Left forelimb (tissue), 1 donor: Measurements from ENCODE around the gene TPRX2.
"Not testable (repeated sequence)": the region's sequence is repeated elsewhere in the genome, so short reads cannot be mapped to it uniquely, and the experiment has no call there.

ENCODE experiments used
- DNase-seq: peaks from one replicate; pipeline ENCODE4 v3.0.0-alpha.2; 2018; ENCODE audit warnings: low spot score

TPRX2 gene, protein sequence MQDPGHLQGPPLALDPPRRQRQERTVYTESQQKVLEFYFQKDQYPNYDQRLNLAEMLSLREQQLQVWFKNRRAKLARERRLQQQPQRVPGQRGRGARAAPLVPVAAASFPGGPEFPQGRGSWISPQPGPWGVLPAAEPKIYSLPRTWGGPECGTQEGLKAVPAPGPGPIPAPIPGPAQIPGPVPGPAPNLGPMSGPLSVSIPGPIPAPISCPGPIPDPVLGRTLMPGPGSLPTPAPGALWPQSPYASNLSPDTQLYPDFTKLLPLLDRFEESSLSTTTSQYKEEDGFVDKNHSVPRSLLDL

DNA sequence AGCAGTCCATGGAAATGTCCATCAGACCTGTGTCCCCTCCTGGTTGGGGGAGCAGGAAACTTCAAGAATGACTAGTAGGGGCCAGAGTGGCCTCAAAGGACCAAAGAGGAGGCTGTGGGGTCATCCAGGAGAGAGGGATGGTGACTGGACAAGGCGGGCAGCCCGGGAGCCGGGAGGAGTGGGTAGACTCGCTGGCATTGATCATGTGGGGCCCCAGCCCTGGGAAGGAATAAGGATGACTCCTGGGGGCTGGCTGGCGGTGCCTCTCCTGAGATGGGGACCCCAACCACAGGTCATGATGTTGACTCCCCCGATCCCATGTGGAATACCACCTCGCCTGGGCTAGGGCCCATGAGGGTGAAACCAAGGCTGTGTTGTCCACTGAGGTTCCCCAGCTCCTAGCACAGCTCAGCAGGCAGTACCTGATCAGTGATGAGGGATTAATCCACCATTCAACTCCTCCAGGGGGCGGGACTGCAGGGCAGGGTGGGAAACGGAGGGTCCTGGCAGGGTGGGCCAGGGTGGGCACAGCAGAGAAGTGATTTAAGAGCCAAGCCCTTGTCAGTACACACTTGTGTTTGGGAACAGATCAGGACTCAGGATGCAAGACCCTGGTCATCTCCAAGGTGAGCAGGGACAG is at the start of gene TPRX2:
Gene TPRX2 (plus strand): TSS at position 590 of the 640 bp plus-strand sequence. CDS start 12 bp downstream, at position 602.
- not testable (repeated sequence) for DNase-seq

DNA sequence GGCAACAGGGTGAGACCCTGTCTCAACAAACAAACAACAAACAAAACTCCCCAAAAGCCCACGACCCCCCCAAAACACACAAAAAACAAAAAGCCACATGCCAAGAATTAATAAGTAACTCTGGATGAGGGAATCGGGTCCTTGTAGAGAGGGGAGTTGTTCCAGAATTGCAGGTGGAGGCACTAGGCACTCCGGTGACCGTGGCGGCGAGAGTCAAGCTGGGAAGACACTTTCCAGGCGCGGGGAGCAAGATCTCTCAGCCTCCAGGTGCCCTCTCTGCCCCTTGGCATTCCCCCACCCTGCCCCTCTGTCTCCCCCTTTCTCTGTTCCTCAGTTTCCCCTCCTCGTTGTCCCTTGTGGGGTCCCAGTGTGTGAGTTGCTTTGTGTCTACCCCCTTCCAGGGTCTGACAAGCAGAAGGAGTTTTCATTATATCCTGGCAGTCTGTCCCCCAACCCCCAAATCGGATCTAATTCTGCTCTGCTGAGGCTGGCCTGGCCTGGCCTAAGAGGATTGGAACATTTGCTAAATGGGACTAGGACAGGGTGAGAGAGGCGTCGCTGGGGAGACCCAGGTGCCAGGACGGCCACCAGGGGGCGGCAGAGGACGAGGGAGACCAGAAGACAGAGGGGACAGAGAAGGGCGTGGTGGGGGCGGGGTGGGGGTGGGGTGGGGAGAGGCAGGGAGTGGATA is 45.6 kb upstream of the TPRX2 start:
- peak; percentile 81 for DNase-seq

DNA sequence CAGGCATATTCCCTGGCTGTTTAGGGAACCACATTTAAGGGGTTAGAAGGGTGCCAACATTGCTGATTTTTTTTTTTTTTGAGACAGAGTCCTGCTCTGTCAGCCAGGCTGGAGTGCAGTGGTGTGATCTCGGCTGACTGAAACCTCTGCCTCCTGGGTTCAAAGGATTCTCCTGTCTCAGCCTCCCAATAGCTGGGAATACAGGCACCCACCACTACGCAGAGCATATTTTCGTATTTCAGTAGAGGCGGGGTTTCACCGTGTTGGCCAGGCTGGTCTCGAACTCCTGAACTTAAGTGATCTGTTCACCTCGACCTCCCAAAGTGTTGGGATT is 45.1 kb upstream of the TPRX2 start:
- DNase-seq = no peak

DNA sequence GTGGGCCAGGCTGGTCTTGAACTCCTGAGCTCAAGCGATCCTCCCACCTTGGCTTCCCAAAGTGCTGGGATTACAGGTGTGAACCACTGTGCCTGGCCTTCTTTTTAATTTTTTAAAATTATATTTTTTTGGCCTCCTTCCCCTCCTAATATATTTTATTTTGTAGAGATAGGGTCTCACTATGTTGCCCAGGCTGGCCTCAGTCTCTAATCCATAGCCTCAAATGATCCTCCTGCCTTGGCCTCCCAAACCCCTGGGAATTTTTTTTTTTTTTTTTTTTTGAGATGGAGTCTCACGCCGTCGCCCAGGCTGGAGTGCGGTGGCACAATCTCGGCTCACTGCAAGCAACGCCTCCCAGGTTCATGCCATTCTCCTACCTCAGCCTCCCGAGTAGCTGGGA is 42.8 kb upstream of the TPRX2 start:
- not testable (repeated sequence) for DNase-seq

DNA sequence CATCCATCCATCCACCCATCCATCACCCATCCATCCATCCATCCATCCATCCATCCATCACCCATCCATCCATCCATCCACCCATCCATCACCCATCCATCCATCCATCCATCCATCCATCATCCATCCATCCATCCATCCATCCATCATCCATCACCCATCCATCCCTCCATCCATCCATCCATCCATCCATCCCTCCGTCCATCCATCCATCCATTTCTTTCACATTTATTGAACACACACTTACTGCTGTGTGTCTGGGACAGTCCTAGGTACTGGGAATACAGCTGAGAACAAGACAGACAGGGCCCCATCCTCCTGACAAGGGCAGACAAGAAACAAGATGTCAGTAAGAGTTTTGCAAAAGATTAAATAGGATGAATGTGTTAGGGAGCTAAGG is 40.8 kb upstream of the TPRX2 start:
- DNase-seq = not testable (repeated sequence)

DNA sequence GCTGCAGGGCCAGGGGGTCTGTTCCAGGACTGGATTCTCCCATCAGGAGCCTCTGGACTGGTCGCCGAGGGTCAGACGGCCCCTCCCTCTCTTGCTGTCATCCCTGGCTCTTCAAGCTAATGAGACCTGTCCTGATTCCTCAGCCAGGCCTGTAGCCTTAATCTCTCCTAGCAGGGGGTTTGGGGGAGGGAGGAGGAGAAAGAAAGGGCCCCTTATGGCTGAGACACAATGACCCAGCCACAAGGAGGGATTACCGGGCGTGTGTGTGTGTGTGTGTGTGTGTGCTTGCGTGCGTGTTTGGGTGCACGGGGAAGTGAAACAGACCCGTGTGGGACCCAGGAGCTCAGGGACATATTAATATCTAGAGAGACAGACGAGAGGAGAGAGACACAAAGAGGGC is 39.2 kb upstream of the TPRX2 start:
- no peak for DNase-seq

DNA sequence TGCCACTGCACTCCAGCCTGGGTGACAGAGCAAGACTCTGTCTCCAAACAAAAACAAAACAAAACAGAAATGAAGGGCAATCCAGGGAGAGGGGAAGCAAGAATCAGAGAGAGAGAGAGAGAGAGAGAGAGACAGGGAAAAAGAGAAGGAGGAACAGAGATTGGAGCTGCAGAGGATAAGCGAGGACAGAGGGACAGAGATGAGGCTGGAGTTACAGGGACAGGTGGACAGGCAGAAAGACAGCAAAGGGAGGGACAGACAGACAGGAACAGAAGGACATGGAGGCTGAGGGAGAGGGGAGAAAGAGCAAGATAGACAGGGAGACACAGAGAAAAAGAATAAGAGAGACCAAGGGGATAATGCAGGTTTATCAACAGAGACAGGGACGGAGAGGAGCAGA is 38.6 kb upstream of the TPRX2 start:
- no peak for DNase-seq

DNA sequence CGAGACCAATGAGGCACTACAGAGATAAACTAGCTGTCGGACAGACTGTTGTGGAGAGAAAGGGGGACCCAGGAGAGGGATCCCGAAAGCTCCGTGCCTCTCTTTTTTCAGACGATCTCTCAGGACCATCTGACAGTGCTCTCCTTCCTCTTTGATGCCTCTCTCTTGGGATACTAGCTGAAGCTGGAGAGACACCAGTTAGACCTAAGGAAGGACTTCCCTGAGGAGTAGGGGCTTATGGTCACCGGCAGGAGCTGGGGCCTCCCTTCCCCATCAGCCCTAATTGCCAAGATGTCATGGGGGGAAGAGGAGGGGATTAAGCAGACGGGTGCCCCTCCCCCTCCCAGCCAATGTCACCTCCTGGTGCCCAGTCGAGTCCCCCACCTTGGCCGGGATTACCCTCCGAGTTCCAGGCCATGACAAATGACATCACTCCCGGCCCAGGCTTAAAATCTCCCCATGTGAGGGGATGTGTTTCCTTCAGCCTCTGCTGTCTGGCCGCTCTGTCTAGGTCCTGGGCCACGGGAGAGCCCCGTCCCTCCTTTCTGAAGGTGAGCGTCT is 37.5 kb upstream of the TPRX2 start, which contains the start of gene CRX:
Gene CRX (plus strand): TSS at position 478 of the 561 bp plus-strand sequence. CDS start 12,507 bp downstream, outside the sequence.
- DNase-seq = no peak

DNA sequence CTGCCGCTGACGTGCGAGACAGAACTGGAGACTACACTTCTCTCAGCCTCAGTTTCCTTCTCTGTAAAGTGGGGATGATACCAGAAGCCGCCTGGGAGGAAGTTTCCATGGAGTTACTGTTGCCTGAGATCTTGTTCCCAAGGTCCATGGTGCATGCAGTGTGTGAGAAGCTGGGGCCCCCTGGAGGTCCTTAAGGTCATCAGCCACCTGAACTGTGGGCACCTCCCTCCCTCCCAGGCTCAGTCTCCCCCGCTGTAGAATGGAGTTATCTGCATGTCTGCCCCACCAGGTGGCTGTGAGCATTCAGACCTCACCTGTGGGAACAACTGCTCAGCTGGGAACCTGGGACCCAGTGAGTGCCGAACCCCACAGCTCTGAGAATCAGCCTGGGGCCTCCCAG is 34.6 kb upstream of the TPRX2 start:
- no peak for DNase-seq

DNA sequence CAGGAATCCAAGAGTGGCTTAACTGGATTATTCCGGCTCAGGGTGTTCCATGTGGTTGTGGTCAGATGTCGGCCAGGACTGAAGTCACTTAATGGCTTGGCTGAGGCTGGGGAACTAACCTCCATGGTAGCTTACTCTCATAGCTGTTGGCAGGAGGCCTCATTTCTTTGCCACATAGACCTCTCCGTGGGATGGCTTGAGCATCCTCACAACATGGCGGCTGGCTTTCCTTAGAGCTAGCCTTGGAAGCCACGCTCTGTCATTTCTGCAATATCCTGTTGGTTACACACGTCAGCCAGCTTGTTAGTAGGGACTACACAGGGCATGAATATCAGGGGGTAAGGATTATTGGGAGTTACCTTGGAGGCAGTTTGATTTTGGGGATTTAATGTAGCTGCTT is 32.2 kb upstream of the TPRX2 start:
- DNase-seq = no peak

DNA sequence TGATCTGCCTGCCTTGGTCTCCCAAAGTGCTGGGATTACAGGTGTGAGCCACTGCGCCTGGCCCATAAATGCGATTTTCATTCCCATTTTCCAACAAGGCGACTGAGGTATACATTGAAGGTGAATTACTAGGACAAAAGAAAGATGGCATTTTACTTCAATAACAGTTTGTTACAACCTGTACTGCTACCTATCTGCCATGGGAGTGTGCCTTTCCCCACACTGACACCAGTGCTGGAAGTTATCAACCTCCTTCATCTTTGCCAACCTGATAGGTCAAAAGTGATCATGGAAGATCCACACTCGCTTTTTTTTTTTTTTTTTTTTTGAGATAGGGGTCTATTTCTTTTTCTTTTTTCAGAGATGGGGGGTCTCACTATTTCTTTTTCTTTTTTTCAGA is 26.3 kb upstream of the TPRX2 start:
- DNase-seq = no peak

DNA sequence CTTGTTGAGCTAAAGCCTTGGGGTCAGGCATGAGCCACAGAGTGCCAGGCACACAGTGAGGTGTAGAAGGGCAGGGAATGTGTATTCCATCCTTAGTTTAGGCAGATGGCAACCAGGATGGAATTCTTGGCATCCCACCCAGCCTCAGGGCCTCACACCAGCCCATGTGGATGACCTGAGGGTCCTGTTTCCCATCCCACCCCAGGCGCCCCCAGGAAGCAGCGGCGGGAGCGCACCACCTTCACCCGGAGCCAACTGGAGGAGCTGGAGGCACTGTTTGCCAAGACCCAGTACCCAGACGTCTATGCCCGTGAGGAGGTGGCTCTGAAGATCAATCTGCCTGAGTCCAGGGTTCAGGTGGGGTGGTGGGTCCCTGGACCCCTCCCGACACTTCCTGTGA is 23.0 kb upstream of the TPRX2 start:
- DNase-seq = no peak

DNA sequence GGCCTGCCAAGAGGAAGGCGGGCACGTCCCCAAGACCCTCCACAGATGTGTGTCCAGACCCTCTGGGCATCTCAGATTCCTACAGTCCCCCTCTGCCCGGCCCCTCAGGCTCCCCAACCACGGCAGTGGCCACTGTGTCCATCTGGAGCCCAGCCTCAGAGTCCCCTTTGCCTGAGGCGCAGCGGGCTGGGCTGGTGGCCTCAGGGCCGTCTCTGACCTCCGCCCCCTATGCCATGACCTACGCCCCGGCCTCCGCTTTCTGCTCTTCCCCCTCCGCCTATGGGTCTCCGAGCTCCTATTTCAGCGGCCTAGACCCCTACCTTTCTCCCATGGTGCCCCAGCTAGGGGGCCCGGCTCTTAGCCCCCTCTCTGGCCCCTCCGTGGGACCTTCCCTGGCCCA is 19.6 kb upstream of the TPRX2 start:
- no peak for DNase-seq

DNA sequence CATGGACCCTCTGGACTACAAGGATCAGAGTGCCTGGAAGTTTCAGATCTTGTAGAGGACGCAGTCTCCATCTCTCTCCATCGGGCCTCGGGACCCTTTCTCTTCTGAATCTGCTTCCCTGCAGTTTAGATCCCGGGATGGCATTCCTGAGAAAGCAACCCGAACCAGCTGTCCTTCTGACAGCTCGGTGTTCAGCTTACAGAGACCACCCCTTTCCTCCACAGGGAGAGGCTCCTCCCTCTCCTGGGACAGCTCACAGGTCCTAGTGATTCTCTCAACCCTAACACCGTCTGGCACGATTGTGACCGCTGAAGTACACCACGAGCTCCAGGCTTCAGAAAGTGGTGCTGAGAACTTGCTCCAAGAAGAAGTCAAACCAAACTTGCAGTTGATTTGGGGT is 19.1 kb upstream of the TPRX2 start:
- no peak for DNase-seq

DNA sequence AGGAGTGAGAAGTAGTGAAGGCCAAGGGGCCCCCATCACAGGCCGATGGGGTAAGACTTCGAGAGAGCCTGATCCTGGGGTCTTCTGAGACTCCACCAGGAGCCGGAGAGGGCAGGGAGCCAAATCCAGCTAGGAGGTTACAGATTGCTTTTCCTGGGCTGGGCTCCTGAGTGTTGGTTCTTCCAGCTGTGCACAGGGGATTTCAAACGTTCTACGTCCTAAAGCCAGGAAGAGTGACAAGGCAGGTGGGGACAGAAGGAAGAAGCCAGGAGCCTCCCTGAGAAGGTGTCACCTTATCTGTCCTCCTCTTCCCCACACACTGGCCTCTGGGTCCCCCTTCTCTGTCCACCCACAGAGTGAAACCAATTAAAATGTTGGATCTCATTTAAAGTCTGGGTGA is 16.1 kb upstream of the TPRX2 start:
- DNase-seq = no peak

DNA sequence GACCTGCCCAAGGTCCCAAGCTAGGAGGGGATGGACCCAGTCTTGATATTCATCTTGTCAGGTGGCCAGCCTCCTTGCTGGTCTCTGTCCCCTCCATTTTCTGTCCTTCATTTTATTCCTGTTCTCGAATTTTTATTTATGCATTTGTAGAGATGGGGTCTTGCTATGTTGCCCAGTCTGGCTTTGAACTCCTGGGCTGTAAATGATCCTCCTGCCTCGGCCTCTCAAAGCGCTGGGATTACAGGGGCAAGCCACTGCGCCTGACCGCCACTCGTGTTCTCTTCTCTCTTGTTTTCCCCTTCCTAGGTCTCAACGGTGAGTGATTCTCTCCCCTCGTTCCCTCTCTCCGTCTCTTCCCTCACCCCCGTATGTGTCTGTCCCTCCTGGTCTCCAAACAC is 10.6 kb upstream of the TPRX2 start:
- no peak for DNase-seq

DNA sequence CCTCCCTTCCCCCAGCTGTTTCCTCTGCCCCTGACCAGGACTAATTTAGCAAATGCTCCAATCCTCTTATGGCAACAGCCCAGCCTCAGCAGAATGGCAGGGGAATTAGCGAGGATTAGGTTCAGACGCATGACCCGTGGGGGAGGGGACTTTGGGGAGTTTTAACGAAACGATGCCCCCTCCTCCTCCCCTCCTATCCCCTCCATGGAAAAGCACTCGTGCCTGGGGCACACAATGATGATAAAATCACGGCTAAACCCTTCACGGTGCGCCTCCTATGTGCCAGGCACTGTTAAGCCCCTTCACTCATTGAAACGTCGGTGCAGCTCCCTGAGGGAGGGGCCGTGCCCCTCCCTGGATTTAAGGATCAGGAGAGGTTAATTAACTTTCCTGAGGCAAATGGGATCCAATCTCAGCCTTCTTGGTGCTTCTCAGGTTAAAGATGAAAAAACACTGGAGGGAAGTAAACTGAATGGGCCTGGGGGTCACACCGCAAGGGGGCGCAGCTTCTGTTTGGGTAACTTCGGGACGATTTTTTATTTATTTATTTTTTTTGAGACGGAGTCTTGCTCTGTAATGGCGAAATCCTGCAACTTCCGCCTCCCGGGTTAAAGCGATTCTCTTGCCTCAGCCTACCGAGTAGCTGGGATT is 10.1 kb upstream of the TPRX2 start:
- DNase-seq = no peak

DNA sequence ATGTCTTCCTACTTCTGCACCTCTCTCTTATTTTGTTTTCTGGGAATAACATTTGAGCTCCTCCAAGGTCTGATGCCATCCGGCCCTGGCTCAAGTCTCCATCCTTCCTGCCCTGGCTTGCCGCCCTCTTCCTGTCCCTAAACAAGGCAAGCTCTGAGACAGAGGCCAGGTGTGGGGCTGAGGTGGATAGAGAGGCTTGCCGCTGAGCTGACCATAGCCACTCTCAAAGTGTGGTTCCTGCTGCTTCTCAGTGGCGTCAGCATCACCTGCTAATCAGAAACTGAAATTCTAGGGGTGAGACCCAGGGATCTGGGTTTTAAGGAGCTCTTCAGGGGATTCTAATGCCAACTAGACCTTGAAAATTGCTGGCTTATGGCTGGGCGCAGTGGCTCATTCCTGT is 6.0 kb upstream of the TPRX2 start:
- no peak for DNase-seq

DNA sequence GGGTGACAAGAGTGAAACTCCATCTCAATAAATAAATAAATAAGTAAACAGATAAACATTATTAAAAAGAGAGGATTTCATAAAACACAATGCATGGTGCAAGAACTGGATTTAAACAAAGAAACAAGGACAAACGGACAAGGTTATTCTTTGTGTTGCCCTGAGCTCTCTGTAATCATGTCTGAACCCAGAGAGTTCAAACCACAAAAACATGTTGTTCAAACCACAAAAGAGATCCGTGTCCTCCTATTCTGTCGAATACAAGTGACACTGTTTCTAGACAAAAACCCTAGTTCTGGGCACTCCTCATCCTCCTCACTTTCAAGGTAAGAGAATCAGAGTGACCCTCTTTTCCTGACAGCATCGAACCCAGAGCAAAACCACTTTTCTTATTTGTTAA is 4.6 kb upstream of the TPRX2 start:
- DNase-seq = no peak

DNA sequence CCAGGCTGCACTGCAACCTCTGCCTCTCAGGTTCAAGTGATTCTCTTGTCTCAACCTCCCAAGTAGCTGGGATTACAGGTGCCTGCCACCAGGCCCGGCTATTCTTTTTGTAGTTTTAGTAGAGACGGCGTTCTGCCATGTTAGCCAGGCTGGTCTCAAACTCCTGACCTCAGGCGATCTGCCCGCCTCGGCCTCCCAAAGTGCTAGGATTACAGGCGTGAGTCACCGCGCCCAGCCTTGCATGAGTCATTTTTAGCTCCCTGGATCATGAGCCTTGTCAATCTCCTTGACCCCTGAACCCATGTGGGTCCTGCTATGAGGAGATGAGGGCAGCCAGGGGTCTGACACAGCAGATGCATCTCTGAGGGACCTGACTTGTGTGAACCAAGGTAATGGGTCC is 804 bp upstream of the TPRX2 start:
- DNase-seq = not testable (repeated sequence)

DNA sequence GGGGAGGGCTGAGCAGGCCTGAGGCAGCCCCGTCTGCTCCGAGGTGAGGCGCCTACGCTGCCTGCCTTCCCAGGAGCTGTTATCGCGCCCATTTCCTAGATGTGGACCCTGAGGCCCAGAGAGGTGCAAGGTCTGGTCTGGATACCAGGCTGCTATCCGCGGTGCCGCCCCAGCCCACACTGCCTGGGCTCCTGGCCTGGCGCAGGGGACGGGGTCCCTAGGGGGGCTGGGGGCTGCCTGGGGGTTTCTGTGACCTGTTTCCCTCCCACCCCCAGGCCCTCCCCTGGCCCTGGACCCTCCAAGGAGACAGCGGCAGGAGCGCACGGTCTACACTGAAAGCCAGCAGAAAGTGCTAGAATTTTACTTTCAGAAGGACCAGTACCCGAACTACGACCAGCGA is 803 bp downstream of the TPRX2 start:
- DNase-seq = not testable (repeated sequence)

DNA sequence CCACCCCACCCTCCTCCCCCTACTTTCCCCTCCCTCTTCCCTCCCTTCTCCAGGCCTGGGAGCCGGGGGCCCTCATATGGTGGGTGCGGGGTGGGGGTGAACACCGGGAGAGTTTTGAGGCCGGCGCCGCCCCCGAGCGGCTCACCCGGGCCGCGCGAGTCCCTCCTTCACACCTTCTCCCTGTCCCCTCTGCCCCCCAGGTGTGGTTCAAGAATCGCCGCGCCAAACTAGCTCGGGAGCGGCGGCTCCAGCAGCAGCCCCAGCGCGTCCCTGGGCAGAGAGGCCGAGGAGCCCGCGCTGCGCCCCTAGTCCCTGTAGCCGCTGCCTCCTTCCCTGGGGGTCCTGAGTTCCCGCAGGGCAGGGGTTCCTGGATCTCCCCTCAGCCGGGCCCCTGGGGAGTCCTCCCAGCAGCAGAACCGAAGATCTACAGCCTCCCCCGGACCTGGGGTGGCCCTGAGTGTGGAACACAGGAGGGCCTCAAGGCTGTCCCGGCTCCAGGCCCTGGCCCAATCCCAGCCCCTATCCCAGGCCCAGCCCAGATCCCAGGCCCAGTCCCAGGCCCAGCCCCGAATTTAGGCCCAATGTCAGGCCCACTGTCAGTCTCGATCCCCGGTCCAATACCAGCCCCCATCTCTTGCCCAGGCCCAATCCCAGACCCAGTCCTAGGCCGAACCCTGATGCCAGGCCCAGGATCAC is 1.7 kb downstream of the TPRX2 start:
- no peak for DNase-seq
